ENCODE measurements around the gene CCIN.

Gene CCIN

DNA sequence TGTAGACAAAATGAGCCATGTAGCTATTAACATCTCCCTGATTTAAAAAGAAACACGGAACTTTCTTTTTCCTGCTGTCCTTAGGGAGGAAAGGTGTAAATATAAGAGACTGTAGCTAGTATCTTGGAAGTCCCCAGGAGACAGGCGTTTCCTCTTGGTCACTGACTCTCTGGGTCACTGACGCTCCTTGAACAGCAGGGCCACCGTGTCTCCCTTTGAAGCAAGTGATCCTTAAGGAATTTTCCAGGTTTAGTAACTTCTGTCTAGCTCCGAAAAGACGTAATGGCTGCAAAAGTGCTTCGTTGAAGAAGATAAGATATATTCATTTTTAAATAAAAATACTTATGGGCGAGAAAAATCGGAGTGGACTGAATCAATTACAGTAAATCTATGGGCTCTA is 20.8 kb downstream of the CCIN start:
- DNase-seq (ENCODE audit: low read depth in 1 of 2, low spot score in 1 of 2), result no peak

DNA sequence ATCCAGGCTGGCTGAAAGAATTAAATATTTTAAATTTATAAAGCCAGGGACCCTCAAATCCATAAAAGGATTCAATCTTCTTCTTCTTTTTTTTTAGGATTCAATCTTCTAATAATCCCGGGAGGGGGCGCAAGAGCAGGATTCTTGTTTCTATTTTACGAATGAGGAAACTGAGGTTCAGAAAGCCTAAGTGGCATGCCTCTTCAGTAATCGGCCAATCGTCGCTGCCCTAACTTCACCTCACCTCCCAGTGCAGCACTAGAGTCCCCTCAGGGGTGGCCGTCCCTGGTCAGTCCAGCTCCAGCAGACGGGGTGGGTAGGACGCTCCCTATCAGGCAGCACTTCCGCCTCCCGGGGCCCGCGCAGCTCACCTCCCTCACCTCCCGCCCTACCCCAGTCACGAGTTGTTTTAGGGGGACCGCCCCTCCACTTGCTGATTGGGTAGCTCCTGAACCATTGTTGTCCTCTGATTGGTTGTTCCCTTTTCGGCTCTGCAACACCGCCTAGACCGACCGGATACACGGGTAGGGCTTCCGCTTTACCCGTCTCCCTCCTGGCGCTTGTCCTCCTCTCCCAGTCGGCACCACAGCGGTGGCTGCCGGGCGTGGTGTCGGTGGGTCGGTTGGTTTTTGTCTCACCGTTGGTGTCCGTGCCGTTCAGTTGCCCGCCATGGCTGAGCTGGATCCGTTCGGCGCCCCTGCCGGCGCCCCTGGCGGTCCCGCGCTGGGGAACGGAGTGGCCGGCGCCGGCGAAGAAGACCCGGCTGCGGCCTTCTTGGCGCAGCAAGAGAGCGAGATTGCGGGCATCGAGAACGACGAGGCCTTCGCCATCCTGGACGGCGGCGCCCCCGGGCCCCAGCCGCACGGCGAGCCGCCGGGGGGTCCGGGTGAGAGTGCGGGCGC is 21.5 kb downstream of the CCIN start, which contains the start of gene CLTA:
TSS of gene CLTA (plus strand) at position 534 of the 902 bp plus-strand sequence. CDS start at position 670, 136 bp downstream.
- DNase-seq (ENCODE audit: low read depth in 1 of 2, low spot score in 1 of 2), result peak; percentile 81 to 91

- DNase-seq (ENCODE audit: low read depth in 1 of 2, low spot score in 1 of 2), result peak; percentile 6 to 21
Observed at GRCh38 chr9:36191290-36191645, 22.1 kb downstream of the CCIN start.

DNA sequence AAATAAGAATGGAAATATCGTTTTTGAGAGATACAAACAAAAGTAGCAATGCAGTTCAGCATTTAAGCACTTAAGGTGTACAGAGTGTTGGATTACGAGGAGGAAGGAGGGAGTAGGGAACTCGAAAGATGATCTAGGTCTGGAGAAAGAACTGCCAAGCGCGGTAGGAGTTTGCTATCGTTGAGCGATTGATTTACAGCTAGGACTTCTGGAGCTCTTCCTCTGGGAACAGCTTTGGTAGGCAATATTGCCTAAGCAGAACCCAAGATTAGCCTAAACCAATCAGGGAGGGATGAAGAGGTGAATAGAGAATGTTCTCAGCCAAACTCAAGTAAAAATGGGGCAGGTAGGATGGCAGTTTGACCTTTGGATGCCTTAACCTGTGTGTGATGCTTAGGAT is 22.5 kb downstream of the CCIN start:
- no peak for DNase-seq (ENCODE audit: low read depth in 1 of 2, low spot score in 1 of 2)

- no peak for DNase-seq (ENCODE audit: low read depth in 1 of 2, low spot score in 1 of 2)
Observed at GRCh38 chr9:36192196-36192595, 23.0 kb downstream of the CCIN start.

DNA sequence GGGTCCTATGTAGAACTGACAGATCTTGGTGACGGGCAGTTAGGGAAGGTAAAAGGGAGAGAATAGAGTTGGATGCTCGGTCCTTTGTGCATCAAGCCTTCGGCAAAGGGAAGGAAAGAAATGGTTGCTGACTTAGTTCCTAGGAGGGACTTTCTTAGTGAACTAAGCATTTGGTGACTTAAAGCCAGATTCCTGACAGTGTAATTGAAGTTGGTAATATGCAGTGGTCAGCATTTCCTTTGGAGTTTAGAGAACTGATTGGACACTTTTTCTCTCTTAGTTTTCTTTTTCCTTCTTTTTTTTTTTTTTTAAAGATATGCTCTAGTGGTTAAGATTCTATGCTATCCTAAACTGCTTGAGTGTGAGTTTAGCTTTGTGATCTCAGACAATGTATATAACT is 23.8 kb downstream of the CCIN start:
- DNase-seq (ENCODE audit: low read depth in 1 of 2, low spot score in 1 of 2), result no peak

DNA sequence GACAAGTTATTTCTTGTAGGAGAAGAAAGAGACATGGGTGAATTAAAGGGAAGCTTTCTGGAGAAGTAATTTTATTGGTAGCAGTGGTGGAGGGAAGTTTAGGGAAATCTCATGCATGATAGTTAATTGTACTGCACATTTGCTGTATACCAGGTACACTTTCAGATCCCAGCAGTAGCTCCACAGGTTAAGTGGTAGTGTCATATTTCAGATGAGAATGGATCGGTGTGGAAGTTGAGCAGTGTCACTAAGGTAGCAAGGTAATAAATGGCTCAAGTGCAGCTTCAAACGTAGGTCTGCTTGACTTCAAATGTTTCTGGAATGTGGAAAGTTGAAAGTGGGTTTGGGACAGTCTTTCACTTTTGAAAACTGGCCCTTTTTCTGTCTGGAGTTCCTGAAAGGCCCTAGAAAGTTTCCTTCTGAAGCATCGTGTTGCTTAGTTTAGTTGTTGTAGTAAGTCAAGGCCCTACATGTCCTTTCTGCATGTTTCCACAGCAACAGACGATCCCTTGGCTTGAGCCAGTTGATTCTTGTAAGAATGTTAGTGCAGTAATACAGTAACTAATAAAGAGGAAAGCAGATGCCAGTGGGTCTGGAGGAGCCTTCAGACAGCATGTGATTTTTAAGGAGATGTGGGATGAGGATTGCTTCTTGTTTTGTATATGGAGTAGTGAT is 25.3 kb downstream of the CCIN start:
- DNase-seq (ENCODE audit: low read depth in 1 of 2, low spot score in 1 of 2), result no peak

DNA sequence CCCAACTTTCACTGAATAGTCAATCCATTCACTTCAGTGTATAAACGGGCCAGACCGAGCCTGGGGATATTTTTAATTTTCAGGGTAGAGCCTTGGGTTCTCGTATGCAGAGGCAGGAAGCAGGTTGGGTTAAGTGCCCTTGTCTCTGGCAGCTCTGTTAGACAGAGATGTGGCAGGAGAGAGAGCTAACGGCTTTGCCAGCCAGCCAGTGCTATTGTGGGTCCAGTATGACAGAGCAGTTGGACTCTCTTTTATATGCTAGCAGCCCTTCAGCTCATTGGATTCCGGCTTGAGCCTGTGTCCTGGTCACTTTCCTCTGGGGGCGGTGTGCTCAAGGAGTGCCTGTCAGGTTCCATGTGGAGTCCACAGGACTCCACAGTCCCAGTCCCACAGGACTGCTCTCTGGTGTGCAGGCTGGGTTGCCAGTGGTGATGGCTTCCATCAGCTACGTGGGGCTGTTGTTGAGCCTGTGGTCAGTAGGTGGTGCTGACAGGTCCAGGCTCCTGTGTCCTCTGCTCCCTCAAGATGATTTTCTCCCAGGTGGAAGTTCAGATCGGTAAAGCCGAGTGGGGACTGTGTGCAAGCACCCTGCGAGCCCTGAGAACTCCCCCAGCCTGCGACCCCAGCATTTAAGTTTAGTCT is 35.8 kb downstream of the CCIN start:
- DNase-seq (ENCODE audit: low read depth in 1 of 2, low spot score in 1 of 2), result no peak

- no peak for DNase-seq (ENCODE audit: low read depth in 1 of 2, low spot score in 1 of 2)
Observed at GRCh38 chr9:36207016-36207415, 37.8 kb downstream of the CCIN start.

- no peak for DNase-seq (ENCODE audit: low read depth in 1 of 2, low spot score in 1 of 2)
Observed at GRCh38 chr9:36207546-36208012, 38.4 kb downstream of the CCIN start.

DNA sequence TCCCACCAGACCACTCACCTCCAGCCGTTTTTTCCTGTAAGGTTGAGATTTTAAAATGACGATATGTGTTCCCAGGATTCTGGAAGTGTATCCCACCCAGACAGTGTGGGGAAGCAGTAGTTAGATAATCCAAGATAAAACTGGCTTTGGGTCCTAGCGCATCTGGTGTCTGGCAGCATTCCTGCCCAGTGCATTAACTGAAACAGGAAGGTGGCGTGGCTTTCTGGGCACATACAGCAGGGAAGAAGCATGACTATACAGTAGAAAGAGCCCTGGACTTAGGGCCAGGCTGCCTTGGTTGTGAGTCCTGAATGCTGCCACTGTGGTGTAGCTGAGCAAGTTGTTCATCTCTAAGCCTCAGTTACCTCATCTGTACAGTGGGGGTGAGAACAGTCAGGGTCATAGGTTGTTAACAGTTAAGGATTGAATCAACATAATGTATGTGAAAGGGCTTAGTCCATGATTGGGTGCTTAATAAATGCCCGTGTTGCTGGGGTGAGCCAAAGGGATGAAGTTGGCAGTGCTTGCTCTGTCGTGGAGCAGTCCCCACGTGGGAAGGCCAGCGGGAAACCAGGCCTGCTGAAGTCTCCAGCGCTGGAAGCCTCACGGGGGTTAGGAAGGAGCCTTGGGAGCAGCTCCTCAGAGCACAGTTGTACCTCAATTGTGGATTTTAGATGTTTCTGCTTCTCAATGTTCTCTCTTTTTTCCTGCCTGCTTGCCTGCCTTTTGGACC is 39.5 kb downstream of the CCIN start:
- no peak for DNase-seq (ENCODE audit: low read depth in 1 of 2, low spot score in 1 of 2)

DNA sequence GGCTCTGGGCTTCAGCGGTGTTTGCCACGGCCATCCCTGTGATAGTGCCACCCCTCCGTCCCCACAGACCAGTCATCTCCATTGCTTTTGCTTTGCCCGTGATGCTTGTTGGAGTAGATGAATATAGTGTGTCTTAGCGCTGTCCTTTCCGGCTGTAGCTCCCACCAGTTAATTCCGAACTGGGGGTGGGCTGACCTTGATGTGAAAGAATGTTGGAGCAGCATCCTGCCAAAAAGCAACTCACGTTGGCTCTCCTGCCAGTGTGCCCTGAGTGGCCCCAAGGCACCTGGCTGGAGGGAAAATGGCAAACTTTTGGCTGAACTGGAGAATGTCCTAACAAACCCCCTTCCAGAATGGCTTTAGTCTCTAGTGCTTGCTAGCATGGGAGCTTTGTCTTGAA is 41.5 kb downstream of the CCIN start:
- DNase-seq (ENCODE audit: low read depth in 1 of 2, low spot score in 1 of 2), result no peak

- no peak for DNase-seq (ENCODE audit: low read depth in 1 of 2, low spot score in 1 of 2)
Observed at GRCh38 chr9:36211510-36211909, 42.3 kb downstream of the CCIN start.

DNA sequence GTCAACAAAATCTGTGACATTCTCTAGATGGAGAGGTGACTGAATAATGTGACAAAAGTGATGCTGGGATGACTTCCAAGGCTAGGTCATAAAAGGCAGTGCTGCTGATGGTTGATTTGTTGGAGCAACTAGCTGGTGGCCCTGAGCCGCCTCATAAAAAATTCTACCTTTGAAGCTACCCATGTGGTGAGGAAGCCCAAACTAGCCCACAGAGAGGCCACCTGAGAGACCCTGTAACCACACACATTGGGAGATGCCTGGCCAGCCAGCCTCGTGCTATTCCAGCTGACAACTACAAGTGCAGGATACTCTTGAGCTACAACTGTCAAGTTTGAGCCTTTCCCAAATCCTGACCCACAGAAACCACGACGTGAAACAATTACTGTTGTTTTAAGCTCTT is 44.2 kb downstream of the CCIN start:
- no peak for DNase-seq (ENCODE audit: low read depth in 1 of 2, low spot score in 1 of 2)

- no peak for DNase-seq (ENCODE audit: low read depth in 1 of 2, low spot score in 1 of 2)
Observed at GRCh38 chr9:36213989-36214388, 44.8 kb downstream of the CCIN start.

DNA sequence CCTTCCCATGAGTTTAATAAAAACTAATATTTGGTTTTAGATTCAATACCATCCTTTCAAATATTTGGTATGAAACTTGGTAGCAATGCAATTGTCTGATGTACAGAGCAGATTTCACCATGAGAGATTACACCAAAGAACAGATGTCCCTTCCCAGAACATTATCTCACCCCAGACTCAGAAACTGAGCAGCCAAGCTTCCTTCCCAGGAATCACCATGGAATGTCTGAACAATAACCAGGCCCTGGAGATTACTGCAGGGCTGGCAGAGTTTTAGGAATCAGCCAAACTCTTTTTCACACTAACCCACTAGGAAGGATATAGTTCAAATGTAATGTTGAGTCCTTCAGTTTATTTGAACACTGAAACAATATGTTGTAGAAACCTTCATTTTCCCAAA is 45.4 kb downstream of the CCIN start:
- DNase-seq (ENCODE audit: low read depth in 1 of 2, low spot score in 1 of 2), result no peak

DNA sequence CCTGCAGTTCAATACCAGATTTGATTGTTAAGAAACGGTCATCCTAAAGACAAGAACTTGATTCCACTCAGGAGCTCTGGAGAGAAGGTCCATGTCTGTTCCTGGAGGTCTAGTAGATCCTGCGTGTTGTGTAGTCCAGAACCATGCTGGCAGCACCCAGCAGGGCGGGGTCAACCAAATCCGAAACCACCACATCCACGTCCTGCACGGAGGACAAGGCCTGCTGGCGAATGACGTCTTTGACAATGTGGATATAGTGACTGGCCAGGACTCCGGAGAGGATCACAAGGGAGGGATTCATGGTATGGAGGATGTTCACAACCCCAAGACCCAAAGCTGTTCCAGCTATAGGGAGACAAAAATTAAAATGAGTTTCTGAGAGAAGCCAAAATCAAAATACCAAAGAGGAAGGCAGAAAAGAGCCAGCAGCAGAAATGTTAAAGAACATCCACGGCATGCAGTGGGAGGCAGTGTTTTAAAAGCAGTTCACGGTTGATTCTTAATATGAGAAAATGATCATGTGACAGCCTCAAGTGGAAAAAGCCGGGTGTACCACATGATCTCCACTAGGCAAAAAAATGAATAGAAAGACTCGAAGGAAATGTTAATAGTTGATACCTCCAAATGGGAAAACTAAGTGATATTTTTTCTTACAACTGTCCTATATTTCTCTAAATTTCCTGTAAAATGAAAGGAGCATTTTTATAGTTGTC is 48.2 kb downstream of the CCIN start:
- no peak for DNase-seq (ENCODE audit: low read depth in 1 of 2, low spot score in 1 of 2)

DNA sequence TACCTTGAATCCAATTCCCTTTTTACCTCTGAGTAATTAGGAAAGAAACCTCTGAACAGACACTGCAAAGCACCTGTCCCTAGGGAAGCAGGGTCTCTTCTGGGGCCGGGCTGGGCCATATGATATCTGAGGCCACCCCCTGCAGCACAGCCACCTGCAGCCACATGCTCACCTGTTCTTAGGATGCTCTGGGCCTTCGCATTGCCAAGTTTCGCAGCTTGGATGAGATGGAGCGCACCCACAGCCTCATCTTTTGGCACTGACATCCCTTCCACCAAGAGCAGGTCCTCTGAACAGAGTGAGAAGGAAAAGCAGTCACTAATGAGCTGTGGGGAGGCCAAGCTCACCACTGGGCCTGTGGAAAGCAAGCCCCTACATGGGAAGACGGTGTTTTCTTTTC is 48.8 kb downstream of the CCIN start:
- no peak for DNase-seq (ENCODE audit: low read depth in 1 of 2, low spot score in 1 of 2)

- DNase-seq (ENCODE audit: low read depth in 1 of 2, low spot score in 1 of 2), result no peak
Observed at GRCh38 chr9:36218411-36218901, 49.3 kb downstream of the CCIN start.

Data from activated T-helper 1 cell treated with anti-CD3 and anti-CD28 coated beads, Interleukin-2, amount 50 U/mL, for 16 hours (primary cell).